ENCODE measurements around the gene NDUFS1. TPM values are rescaled to one million over a fixed set of nuclear protein-coding genes. Genes with fewer than 3 reads are reported as not detected.
A peak's percentile ranks its signal among the peaks of the same experiment; 100 is the strongest.

NDUFS1 gene
- total RNA-seq, 1 experiment from 2014 or later: 102 TPM

DNA sequence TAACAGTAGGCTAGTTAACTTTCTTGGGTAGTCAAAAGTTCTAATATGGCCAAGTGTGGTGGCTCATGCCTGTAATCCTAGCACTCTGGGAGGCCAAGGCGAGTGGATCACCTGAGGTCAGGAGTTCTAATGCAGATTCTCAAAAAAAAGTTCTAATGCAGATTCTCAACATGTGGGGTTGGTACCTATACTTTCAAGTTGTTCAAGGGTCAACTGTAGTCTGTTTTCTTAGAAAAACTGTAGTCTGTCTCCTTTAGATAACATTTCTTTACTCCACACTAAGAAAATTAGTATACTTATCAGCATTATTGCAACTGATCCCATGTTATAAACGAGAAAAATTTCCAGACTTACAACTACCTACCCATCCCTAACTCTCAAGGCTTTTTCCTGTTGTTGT is 89.8 kb downstream of the NDUFS1 start:
- Histone ChIP-seq H2BK12ac (ENCODE audit: insufficient read length, low read depth, low read length) (no peak overlapping the region), H4K20me1 (ENCODE audit: control insufficient read depth, insufficient read depth, insufficient read length) (no peaks in the 10 kb centered on the region), H3K4ac (ENCODE audit: low read depth, low read length) (no peak overlapping the region), H4K91ac (ENCODE audit: insufficient read length, low read depth, low read length) (no peak overlapping the region), H3T11ph (ENCODE audit: low read length) (no peak overlapping the region), H2BK20ac (ENCODE audit: low read depth, low read length, poor library complexity, severe bottlenecking) (no peak overlapping the region), H4K8ac (replicated peaks; ENCODE audit: insufficient read length, low read depth, low read length) (no peak overlapping the region), H2BK120ac (ENCODE audit: low read depth, low read length, poor library complexity, severe bottlenecking) (no peak overlapping the region), H3K18ac (ENCODE audit: insufficient read length, low read depth, low read length) (no peak overlapping the region), H3K27ac (ENCODE audit: insufficient read length, low read depth, low read length) (no peak overlapping the region), H3K23me2 (ENCODE audit: insufficient read length, low read depth, low read length, poor library complexity, severe bottlenecking) (no peaks in the 10 kb centered on the region), H3K4me1 (ENCODE audit: insufficient read depth, low read length) (no peaks in the 10 kb centered on the region; the same call in 1 of the 2 replicates), H4K5ac (ENCODE audit: insufficient read length, low read depth, low read length) (no peak overlapping the region), H3K56ac (ENCODE audit: insufficient read length, low read depth, low read length) (no peak overlapping the region), H3K79me2 (ENCODE audit: insufficient read depth, low read length) (peaks cover 24% of the 10 kb centered on the region; the same call in 1 of the 2 replicates), H2AK5ac (ENCODE audit: insufficient read length, low read length) (no peak overlapping the region), H3K14ac (ENCODE audit: insufficient read depth, low read length) (no peak overlapping the region), H3K27me3 (ENCODE audit: insufficient read depth, low read length) (no peaks in the 10 kb centered on the region), H2AFZ (ENCODE audit: low read length) (no peak overlapping the region), H3K9ac (ENCODE audit: extremely low read depth, insufficient read length, low read length) (no peak overlapping the region), H3K79me1 (ENCODE audit: insufficient read depth, low read depth, low read length, poor library complexity, severe bottlenecking) (peaks cover 10% of the 10 kb centered on the region), H2BK15ac (ENCODE audit: low read depth, low read length) (no peak overlapping the region), H3K9me3 (ENCODE audit: control insufficient read depth, low read depth, low read length) (no peaks in the 10 kb centered on the region), H2BK5ac (ENCODE audit: insufficient read length, low read length) (no peak overlapping the region), H3K23ac (ENCODE audit: insufficient read length, low read depth, low read length) (no peak overlapping the region), H3K4me2 (ENCODE audit: insufficient read depth, insufficient read length, low read length) (no peak overlapping the region)
- DNase-seq: no peak
- peaks cover 6 to 19% (median 10%) of the 10 kb centered on the region in 3 experiments; a peak in 6 of 7 replicates for H3K36me3 Mint-ChIP-seq (ENCODE audit: insufficient read depth in 1 of 3, low read depth in 3 of 3)
- TF ChIP-seq, protein P1, sequence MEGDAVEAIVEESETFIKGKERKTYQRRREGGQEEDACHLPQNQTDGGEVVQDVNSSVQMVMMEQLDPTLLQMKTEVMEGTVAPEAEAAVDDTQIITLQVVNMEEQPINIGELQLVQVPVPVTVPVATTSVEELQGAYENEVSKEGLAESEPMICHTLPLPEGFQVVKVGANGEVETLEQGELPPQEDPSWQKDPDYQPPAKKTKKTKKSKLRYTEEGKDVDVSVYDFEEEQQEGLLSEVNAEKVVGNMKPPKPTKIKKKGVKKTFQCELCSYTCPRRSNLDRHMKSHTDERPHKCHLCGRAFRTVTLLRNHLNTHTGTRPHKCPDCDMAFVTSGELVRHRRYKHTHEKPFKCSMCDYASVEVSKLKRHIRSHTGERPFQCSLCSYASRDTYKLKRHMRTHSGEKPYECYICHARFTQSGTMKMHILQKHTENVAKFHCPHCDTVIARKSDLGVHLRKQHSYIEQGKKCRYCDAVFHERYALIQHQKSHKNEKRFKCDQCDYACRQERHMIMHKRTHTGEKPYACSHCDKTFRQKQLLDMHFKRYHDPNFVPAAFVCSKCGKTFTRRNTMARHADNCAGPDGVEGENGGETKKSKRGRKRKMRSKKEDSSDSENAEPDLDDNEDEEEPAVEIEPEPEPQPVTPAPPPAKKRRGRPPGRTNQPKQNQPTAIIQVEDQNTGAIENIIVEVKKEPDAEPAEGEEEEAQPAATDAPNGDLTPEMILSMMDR (conservative IDR thresholded peaks at IDR 0.05): no peak
- H3K9me3 Mint-ChIP-seq: no peaks in the 10 kb centered on the region
- no CpG with 5 or more reads among the region's 2 CpGs for WGBS (ENCODE audit: extremely low coverage, insufficient read length, low lambda C conversion rate)
- H3K27me3 Mint-ChIP-seq (ENCODE audit: low read depth): no peaks in the 10 kb centered on the region
- peak overlapping the region; percentile 29 to 86 (median 70); a peak in 5 of 7 replicates for H3K27ac Mint-ChIP-seq
- H3K4me1 Mint-ChIP-seq: peaks cover 23 to 24% of the 10 kb centered on the region in 2 experiments
- no peak overlapping the region for H3K4me3 Mint-ChIP-seq
